IPS DF 4.7 (cell line): ENCODE results near the gene MFSD1.
"Not testable (repeated sequence)": the region's sequence is repeated elsewhere in the genome, so short reads cannot be mapped to it uniquely, and the experiment has no call there.

Experiments
- DNase-seq: peaks from one replicate; pipeline ENCODE4 v3.0.0-alpha.2; 2013; ENCODE audit warnings: low spot score; ENCODE audit errors: extremely low read depth

The MFSD1 gene

GRCh38 chr3:158775426-158776410 is 26.1 kb upstream of the MFSD1 start:
- DNase-seq, result no peak

GRCh38 chr3:158776531-158776930 is 25.3 kb upstream of the MFSD1 start:
- no peak for DNase-seq

GRCh38 chr3:158777161-158777873 is 24.5 kb upstream of the MFSD1 start:
- DNase-seq, result no peak

- no peak for DNase-seq
Measured at GRCh38 chr3:158780766-158781165, 21.1 kb upstream of the MFSD1 start.

GRCh38 chr3:158781191-158781590 is 20.7 kb upstream of the MFSD1 start:
- DNase-seq, result no peak

GRCh38 chr3:158781849-158782248 is 20.0 kb upstream of the MFSD1 start:
- no peak for DNase-seq

GRCh38 chr3:158782283-158782989 is 19.4 kb upstream of the MFSD1 start:
- DNase-seq, result no peak

- DNase-seq, result no peak
Measured at GRCh38 chr3:158783051-158783450, 18.8 kb upstream of the MFSD1 start.

GRCh38 chr3:158785972-158786371 is 15.9 kb upstream of the MFSD1 start:
- no peak for DNase-seq

- DNase-seq, result no peak
Measured at GRCh38 chr3:158788446-158788845, 13.4 kb upstream of the MFSD1 start.

- DNase-seq, result no peak
Measured at GRCh38 chr3:158789592-158789991, 12.3 kb upstream of the MFSD1 start.

GRCh38 chr3:158790901-158791589 is 10.8 kb upstream of the MFSD1 start:
- no peak for DNase-seq

GRCh38 chr3:158791590-158791920 is 10.3 kb upstream of the MFSD1 start:
- DNase-seq, result not testable (repeated sequence)

GRCh38 chr3:158792709-158793108 is 9.1 kb upstream of the MFSD1 start:
- DNase-seq, result no peak

- DNase-seq, result no peak
Measured at GRCh38 chr3:158794206-158794605, 7.6 kb upstream of the MFSD1 start.

- no peak for DNase-seq
Measured at GRCh38 chr3:158794936-158795518, 6.8 kb upstream of the MFSD1 start.

- no peak for DNase-seq
Measured at GRCh38 chr3:158801201-158801600, 653 bp upstream of the MFSD1 start.

- DNase-seq, result no peak
Measured at GRCh38 chr3:158802409-158803268, 785 bp downstream of the MFSD1 start.

GRCh38 chr3:158804441-158804840 is 2.6 kb downstream of the MFSD1 start:
- DNase-seq, result no peak

GRCh38 chr3:158808697-158809096 is 6.8 kb downstream of the MFSD1 start:
- DNase-seq, result no peak
